NCI-H82 treated with DMSO at 0.1 percent for 48 hours (cell line): ENCODE measurements around the gene SLC6A6.
"Not testable (repeated sequence)": the region's sequence is repeated elsewhere in the genome, so short reads cannot be mapped to it uniquely, and the experiment has no call there.

Experiments used
- DNase-seq: peaks from one replicate; lab custom pipeline; 2025; ENCODE audit not compliant: unreplicated experiment; lab: John Stamatoyannopoulos, UW

Gene SLC6A6

DNA sequence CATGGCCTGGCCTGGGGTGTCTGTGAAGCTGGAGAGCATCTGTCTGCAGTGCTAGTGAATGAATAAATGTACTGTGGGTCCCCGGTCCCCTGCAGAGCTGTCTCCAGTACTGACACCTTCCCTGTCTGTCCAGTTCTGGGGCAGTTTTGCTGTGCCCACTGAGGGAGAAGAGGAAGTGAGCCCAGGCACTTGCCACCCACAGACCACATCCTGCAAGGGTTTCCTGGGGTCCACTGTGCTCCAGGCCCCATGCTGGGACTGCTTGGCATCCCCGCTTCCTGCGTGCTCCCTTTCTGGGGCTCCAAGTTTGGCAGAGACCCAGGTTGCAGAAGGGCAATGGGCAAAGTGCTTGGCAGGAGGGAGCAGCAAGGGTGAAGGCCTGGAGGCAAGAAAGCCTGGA, 4.9 kb upstream of the SLC6A6 start:
- DNase-seq: no peak

- DNase-seq: no peak
Measured at GRCh38 chr3:14397940-14398796, 4.2 kb upstream of the SLC6A6 start.

DNA sequence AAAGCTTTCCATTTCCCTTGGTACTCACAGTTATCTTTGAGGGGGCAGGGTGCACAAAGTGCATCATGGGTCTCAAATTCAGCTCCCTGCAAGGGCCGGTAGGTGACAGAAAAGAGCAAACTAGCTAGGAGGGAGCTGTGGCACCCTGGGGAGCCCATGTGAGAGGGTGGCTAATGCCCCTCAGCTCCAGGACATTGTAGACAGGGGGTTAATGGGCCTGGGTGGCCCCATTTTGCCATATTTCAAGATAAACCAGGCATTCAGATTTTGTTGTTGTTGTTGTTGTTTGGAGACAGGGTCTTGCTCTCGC, 3.7 kb upstream of the SLC6A6 start:
- no peak for DNase-seq

- no peak for DNase-seq
Measured at GRCh38 chr3:14401692-14402303, 608 bp upstream of the SLC6A6 start.

- no peak for DNase-seq
Measured at GRCh38 chr3:14403619-14404155, 1.3 kb downstream of the SLC6A6 start.

GRCh38 chr3:14404186-14404585, 1.8 kb downstream of the SLC6A6 start:
- DNase-seq: no peak

GRCh38 chr3:14404631-14405359, 2.4 kb downstream of the SLC6A6 start:
- no peak for DNase-seq

GRCh38 chr3:14405360-14406238, 3.2 kb downstream of the SLC6A6 start:
- DNase-seq: no peak

- no peak for DNase-seq
Measured at GRCh38 chr3:14406336-14406735, 3.9 kb downstream of the SLC6A6 start.

DNA sequence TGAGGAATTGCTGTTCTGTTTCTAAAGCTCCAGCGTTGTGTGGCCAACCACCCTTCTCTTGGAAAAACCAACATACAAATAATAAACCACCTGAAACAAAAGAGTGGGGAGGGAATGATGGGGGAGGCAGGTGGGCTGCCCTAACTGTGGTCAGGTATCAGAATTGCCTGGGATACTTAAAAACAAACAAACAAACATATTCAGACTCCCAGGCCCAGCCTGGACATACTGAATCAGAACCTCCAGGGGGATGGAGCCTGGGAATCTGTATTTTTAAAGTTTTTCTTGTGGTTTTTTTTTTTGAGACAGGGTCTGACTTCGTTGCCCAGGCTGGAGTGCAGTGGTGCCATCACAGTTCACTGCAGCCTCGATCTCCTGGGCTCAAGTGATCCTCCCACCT, 4.4 kb downstream of the SLC6A6 start:
- no peak for DNase-seq

- DNase-seq: no peak
Measured at GRCh38 chr3:14407203-14407602, 4.8 kb downstream of the SLC6A6 start.

GRCh38 chr3:14409779-14410063, 7.3 kb downstream of the SLC6A6 start:
- DNase-seq: not testable (repeated sequence)

- DNase-seq: no peak
Measured at GRCh38 chr3:14410106-14410502, 7.7 kb downstream of the SLC6A6 start.

DNA sequence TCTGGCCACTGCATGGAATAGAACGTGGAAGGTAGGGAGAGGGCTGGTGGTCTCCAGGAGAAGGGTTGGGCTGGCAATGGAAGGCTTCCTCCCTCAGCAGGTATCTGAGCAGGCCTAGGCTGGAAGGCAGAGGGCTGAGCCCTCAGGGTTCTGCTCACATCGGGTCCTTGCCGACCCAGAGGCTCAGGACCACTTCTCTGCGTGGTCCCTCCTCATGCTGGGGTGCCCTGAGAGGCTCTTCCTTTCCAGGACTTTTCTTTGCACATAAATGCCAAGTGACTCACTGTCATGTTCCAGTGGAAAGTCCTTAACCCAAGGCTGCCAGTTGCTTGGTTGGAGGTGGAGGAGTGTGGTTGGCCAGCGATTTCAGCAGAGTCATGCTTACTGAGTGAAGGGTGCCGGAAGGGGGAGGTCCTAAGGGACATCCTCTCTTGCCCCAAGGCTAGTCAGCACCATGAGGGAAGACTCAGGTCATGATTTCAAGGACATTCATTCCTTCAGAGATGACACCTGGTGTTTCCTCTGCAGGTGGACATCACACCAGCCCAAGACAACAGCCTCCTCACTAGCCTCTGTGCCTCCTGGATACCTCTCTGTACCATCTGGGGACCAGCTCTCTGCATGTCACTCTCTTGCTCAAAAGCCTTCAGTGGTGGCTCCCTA, 8.2 kb downstream of the SLC6A6 start:
- DNase-seq: no peak

DNA sequence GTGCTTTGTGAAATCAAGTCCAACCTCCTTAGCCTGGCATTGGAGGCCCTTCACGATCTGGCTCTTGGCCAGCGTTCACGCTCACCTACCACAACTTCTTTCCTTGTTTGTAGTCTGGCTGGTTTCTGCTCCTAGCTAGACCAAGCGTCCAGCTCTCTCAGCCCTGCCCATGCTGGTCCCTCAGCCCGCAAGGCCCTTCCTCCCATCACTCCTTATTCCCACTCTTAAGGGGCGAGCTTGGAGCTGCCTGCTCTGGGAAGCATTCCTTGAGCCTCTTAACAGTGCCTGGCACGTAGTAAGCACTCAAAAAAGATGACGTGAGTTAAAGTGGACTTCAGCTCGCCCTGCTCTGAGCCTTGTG, 8.7 kb downstream of the SLC6A6 start:
- no peak for DNase-seq

DNA sequence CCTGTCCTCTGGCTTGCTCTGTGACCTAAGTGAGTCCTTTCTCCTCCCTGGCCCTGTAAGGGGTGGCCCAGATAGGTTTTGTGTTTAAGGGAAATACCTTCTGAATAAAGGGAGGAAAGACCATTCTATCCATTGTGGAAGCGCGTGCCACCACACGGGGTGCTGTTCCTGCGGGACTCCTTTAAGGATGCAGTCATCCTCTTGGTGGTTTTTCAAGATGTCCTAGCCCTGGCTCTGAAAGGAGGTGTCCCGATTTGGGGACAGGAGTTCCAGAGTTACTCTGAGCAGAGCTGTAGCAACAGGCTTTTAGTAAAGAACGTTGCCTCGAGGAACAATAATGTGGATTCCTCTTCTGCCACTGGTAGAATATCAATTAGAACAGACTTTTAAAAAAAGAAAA, 9.6 kb downstream of the SLC6A6 start:
- DNase-seq: no peak

- DNase-seq: no peak
Measured at GRCh38 chr3:14412831-14413380, 10.5 kb downstream of the SLC6A6 start.

DNA sequence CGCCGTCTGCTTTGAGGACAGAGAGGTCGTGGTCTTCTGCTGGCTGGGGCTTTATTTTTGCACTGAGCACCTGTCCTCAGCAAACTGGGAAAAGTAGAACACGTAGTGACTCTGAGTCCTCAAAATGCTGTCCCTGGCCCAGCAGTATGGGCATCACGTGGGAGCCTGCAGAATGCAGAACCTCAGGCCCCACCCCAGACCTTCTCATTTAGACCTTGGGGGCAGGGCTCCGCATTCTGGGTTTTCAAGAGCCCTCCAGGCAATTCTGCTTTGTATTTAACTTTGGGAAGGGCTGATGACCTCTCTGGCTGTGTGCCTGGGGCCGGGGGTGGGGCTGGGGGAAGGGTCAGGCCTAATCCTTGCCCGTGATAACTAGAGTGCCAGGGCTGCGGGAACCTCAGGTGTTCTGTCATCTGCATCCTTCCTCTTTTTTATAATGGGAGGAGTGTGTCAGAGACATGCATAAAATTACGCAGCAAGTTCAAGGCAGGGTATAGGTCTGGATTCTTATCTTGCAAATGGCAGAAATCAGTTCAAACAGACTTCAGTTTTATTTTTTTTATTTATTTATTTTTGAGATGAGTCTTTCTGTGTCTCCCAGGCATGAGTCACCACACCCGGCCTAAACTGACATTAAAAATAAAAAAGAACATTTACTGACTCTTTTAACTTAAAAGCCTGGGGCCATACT, 11.1 kb downstream of the SLC6A6 start:
- no peak for DNase-seq

GRCh38 chr3:14414846-14415464, 12.5 kb downstream of the SLC6A6 start:
- no peak for DNase-seq
